Trophoblast cell (in vitro differentiated cells and primary cell): ENCODE data around the gene CRYGN.

Experiments used
- DNase-seq, 2 donors: peaks; one replicate each; pipeline ENCODE4 v3.0.0-alpha.2; 2016
- H2AFZ ChIP-seq: 2 replicates; pipeline ENCODE4 v1.6.1; 2013; ENCODE audit warnings: low read length, moderate library complexity, mild to moderate bottlenecking; ENCODE audit not compliant: insufficient read depth, poor library complexity
- H2AK5ac ChIP-seq: 2 replicates; pipeline ENCODE4 v1.6.1; 2013; ENCODE audit warnings: mild to moderate bottlenecking, low read length
- H2BK120ac ChIP-seq: 2 replicates; pipeline ENCODE4 v1.6.1; 2013; ENCODE audit warnings: low read length, mild to moderate bottlenecking, moderate library complexity; ENCODE audit not compliant: insufficient read depth, poor library complexity
- H2BK12ac ChIP-seq: 2 replicates; pipeline ENCODE4 v1.6.1; 2013; ENCODE audit warnings: mild to moderate bottlenecking, low read length, moderate library complexity
- H2BK5ac ChIP-seq: 2 replicates; pipeline ENCODE4 v1.6.1; 2013; ENCODE audit warnings: low read length, low read depth, moderate library complexity, mild to moderate bottlenecking; ENCODE audit not compliant: poor library complexity
- H3K14ac ChIP-seq: 2 replicates; pipeline ENCODE4 v1.6.1; 2013; ENCODE audit warnings: mild to moderate bottlenecking, low read length
- H3K18ac ChIP-seq: 2 replicates; pipeline ENCODE4 v1.6.1; 2013; ENCODE audit warnings: mild to moderate bottlenecking, low read length
- H3K23ac ChIP-seq: 2 replicates; pipeline ENCODE4 v1.6.1; 2013; ENCODE audit warnings: low read length
- H3K27ac ChIP-seq: 2 replicates; pipeline ENCODE4 v1.5.1; 2013; ENCODE audit warnings: low read depth, mild to moderate bottlenecking, inconsistent platforms, low read length, moderate library complexity
- H3K27me3 ChIP-seq: 2 replicates; pipeline ENCODE4 v1.6.1; 2013; ENCODE audit warnings: inconsistent platforms, mild to moderate bottlenecking, low read length, moderate library complexity; ENCODE audit not compliant: insufficient read depth
- H3K36me3 ChIP-seq, 2 experiments: 1 replicate in 1 of 2; 2 replicates in 1 of 2; pipeline ENCODE4 v1.6.1; 2013; ENCODE audit warnings: low read length in 2 of 2, mild to moderate bottlenecking in 2 of 2, moderate library complexity in 1 of 2; ENCODE audit not compliant: insufficient read depth in 2 of 2, control insufficient read depth in 1 of 2
- H3K4ac ChIP-seq: 2 replicates; pipeline ENCODE4 v1.6.1; 2013; ENCODE audit warnings: low read depth, mild to moderate bottlenecking, low read length, moderate library complexity
- H3K4me1 ChIP-seq, 2 experiments: 1 replicate in 1 of 2; 2 replicates in 1 of 2; pipeline ENCODE4 v1.6.1; 2013; ENCODE audit warnings: low read length in 2 of 2, mild to moderate bottlenecking in 2 of 2, moderate library complexity in 1 of 2; ENCODE audit not compliant: insufficient read depth in 2 of 2, control insufficient read depth in 1 of 2
- H3K4me2 ChIP-seq: 2 replicates; pipeline ENCODE4 v1.6.1; 2013; ENCODE audit warnings: inconsistent platforms, mild to moderate bottlenecking, low read length, moderate library complexity
- H3K4me3 ChIP-seq: 2 replicates; pipeline ENCODE4 v1.5.1; 2013; ENCODE audit warnings: mild to moderate bottlenecking, low read depth, low read length, inconsistent platforms
- H3K79me1 ChIP-seq: one replicate; pipeline ENCODE4 v1.6.1; 2013; ENCODE audit warnings: low read length
- H3K79me2 ChIP-seq: 2 replicates; pipeline ENCODE4 v1.6.1; 2013; ENCODE audit warnings: low read length, mild to moderate bottlenecking; ENCODE audit not compliant: control insufficient read depth, insufficient read depth, poor library complexity
- H3K9ac ChIP-seq: 2 replicates; pipeline ENCODE4 v1.6.1; 2013; ENCODE audit warnings: mild to moderate bottlenecking, low read length
- H3K9me3 ChIP-seq: 2 replicates; pipeline ENCODE4 v1.6.1; 2013; ENCODE audit warnings: low read depth, mild to moderate bottlenecking, control low read depth, inconsistent platforms, low read length; ENCODE audit not compliant: insufficient read depth
- H4K12ac ChIP-seq: 2 replicates; pipeline ENCODE4 v1.6.1; 2013; ENCODE audit warnings: low read depth, mild to moderate bottlenecking, low read length, moderate library complexity
- H4K8ac ChIP-seq: 2 replicates; pipeline ENCODE4 v1.6.1; 2013; ENCODE audit warnings: low read depth, mild to moderate bottlenecking, low read length, moderate library complexity
- H4K91ac ChIP-seq: one replicate; pipeline ENCODE4 v1.6.1; 2013; ENCODE audit warnings: low read depth, mild to moderate bottlenecking, low read length, moderate library complexity
- WGBS: extraction: QIAGEN DNeasy Blood & Tissue Kit; methylation state at CpG from one replicate; pipeline ENCODE4 v1.1.7; 2013; ENCODE audit warnings: missing lambda C conversion rate; ENCODE audit not compliant: insufficient read length, insufficient coverage; ENCODE audit errors: extremely low coverage; 5-methylcytosine and 5-hydroxymethylcytosine counted together

CRYGN gene

GRCh38 chr7:151481650-151482505 is 41.9 kb upstream of the CRYGN start:
- H2AFZ ChIP-seq = no peak overlapping the region
- no peak overlapping the region for H4K8ac ChIP-seq
- no peak overlapping the region for H3K4ac ChIP-seq
- no peak overlapping the region for H4K91ac ChIP-seq
- H2BK5ac ChIP-seq = no peak overlapping the region
- H3K18ac ChIP-seq = no peak overlapping the region
- WGBS = no CpG with 5 or more reads among the region's 4 CpGs
- no peak overlapping the region for H2BK120ac ChIP-seq
- no peaks in the 10 kb centered on the region for H3K27me3 ChIP-seq
- DNase-seq = no peak
- H3K9ac ChIP-seq = no peak overlapping the region
- H2BK12ac ChIP-seq = no peak overlapping the region
- H3K14ac ChIP-seq = no peak overlapping the region
- H3K9me3 ChIP-seq = no peaks in the 10 kb centered on the region
- peaks cover 3 to 21% of the 10 kb centered on the region in 2 experiments for H3K36me3 ChIP-seq
- no peak overlapping the region for H2AK5ac ChIP-seq
- H3K79me1 ChIP-seq = no peaks in the 10 kb centered on the region
- no peaks in the 10 kb centered on the region for H3K79me2 ChIP-seq
- H3K4me3 ChIP-seq = no peak overlapping the region
- no peak overlapping the region for H3K27ac ChIP-seq
- no peak overlapping the region for H3K23ac ChIP-seq
- no peak overlapping the region for H3K4me2 ChIP-seq
- H4K12ac ChIP-seq = no peak overlapping the region
- H3K4me1 ChIP-seq = peaks cover 3 to 4% of the 10 kb centered on the region in 2 experiments

GRCh38 chr7:151477867-151478266 is 37.9 kb upstream of the CRYGN start:
- Histone ChIP-seq H3K4me3 (no peak overlapping the region), H3K9me3 (no peaks in the 10 kb centered on the region), H3K9ac (no peak overlapping the region), H3K4me2 (no peak overlapping the region), H3K23ac (no peak overlapping the region), H3K36me3 (peaks cover 4 to 21% of the 10 kb centered on the region in 2 experiments), H3K79me1 (no peaks in the 10 kb centered on the region), H4K12ac (no peak overlapping the region), H3K79me2 (no peaks in the 10 kb centered on the region), H3K4me1 (no peaks in the 10 kb centered on the region), H4K91ac (no peak overlapping the region), H2AK5ac (no peak overlapping the region), H4K8ac (no peak overlapping the region), H3K27ac (no peak overlapping the region), H2BK120ac (no peak overlapping the region), H3K4ac (no peak overlapping the region), H2BK5ac (no peak overlapping the region), H3K27me3 (no peaks in the 10 kb centered on the region), H3K14ac (no peak overlapping the region), H2BK12ac (no peak overlapping the region), H3K18ac (no peak overlapping the region), H2AFZ (no peak overlapping the region)
- DNase-seq = no peak
- no CpG with 5 or more reads among the region's 7 CpGs for WGBS

DNA sequence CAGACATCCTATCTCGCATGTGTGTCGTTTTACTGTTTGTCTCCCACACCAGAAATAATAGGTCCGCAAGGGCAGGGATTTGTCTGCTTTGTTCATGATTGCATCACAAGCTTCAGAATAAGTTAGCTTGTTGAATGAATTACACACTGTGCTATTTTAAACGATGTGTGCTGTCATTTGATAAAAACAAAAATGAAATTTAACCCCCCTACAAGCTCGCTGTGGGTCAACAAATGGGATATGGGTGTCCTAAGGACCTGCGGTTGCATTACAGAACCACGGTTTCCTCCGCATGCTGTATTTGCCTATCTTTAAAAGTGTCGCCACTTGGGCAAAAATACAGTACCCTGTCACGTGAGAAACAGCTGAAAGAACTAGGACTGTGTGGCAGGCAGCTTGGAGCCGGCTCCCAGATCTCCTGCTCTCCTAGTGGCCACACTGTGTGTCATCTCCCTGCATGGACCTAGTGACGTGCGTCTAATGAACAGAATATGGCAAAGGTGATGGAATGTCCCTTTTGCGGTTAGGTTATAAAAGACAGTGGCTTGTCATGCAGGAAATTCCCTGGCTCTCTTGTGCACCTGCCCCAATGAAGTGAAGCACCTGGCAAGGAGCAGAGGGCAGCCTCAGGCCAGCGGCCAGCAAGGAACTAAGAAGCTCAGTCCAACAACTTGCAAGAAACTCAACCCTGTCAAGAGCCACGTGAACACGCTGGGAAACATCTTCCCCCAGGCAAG is 32.9 kb upstream of the CRYGN start:
- no peak overlapping the region for H3K14ac ChIP-seq
- WGBS = no CpG with 5 or more reads among the region's 17 CpGs
- no peak overlapping the region for H3K4ac ChIP-seq
- H3K79me1 ChIP-seq = no peaks in the 10 kb centered on the region
- H3K4me1 ChIP-seq = no peaks in the 10 kb centered on the region
- H3K79me2 ChIP-seq = no peaks in the 10 kb centered on the region
- H4K91ac ChIP-seq = no peak overlapping the region
- H3K4me2 ChIP-seq = no peak overlapping the region
- no peak overlapping the region for H2AK5ac ChIP-seq
- no peak overlapping the region for H3K18ac ChIP-seq
- no peak overlapping the region for H3K9ac ChIP-seq
- no peak for DNase-seq
- no peak overlapping the region for H2BK12ac ChIP-seq
- H2AFZ ChIP-seq = no peak overlapping the region
- H4K12ac ChIP-seq = no peak overlapping the region
- no peaks in the 10 kb centered on the region for H3K9me3 ChIP-seq
- no peak overlapping the region for H3K4me3 ChIP-seq
- no peak overlapping the region for H2BK5ac ChIP-seq
- no peak overlapping the region for H3K27ac ChIP-seq
- H2BK120ac ChIP-seq = no peak overlapping the region
- no peak overlapping the region for H3K23ac ChIP-seq
- no peaks in the 10 kb centered on the region for H3K27me3 ChIP-seq
- no peak overlapping the region for H4K8ac ChIP-seq
- peaks cover 18 to 42% of the 10 kb centered on the region in 2 experiments for H3K36me3 ChIP-seq

DNA sequence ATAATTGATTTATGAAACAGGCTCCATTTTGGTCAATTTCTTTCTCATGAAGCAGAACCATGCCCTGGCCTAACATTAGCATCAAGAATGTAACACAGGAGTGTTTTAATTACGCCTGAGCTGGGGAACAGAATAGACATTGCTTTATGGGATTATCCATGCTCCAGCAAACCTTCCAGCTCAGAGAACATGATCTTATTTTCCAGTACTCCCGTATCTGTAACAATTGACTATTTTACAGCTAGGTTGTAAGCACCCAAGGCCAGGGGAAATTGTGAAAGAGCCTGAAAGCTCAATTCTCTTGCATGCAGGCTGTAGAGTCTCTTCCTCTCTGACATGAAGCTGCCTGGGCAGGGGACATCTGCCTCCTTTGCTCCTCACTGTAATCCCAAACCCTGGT is 30.8 kb upstream of the CRYGN start:
- no peaks in the 10 kb centered on the region for H3K27me3 ChIP-seq

More for the DNA sequence above, 30.8 kb upstream of the CRYGN start:
- Histone ChIP-seq H4K12ac (no peak overlapping the region), H3K23ac (no peak overlapping the region), H2AFZ (no peak overlapping the region), H3K4me1 (no peaks in the 10 kb centered on the region), H2AK5ac (no peak overlapping the region), H4K8ac (no peak overlapping the region), H3K27ac (no peak overlapping the region), H3K36me3 (peaks cover 33 to 51% of the 10 kb centered on the region in 2 experiments), H4K91ac (no peak overlapping the region), H3K18ac (no peak overlapping the region), H3K4ac (no peak overlapping the region), H3K9me3 (no peaks in the 10 kb centered on the region), H3K79me1 (no peaks in the 10 kb centered on the region), H2BK12ac (no peak overlapping the region), H3K4me3 (no peak overlapping the region), H3K14ac (no peak overlapping the region), H2BK5ac (no peak overlapping the region), H3K79me2 (no peaks in the 10 kb centered on the region), H2BK120ac (no peak overlapping the region), H3K9ac (no peak overlapping the region), H3K4me2 (no peak overlapping the region)
- WGBS = no CpG with 5 or more reads among the region's 2 CpGs
- DNase-seq = no peak
